Nephron (organoid): Measurements from ENCODE around the gene RIPK3.

Source experiments
- H3K27ac Mint-ChIP-seq, 3 experiments: 2 replicates each; pipeline ENCODE4 v1.8.0; 2020; ENCODE audit warnings: mixed read lengths in 3 of 3, mild to moderate bottlenecking in 2 of 3, moderate library complexity in 1 of 3
- H3K27me3 Mint-ChIP-seq: 2 replicates; pipeline ENCODE4 v1.8.0; 2021; ENCODE audit warnings: low read depth, mild to moderate bottlenecking, moderate library complexity, mixed read lengths
- H3K36me3 Mint-ChIP-seq: 2 replicates; pipeline ENCODE4 v1.8.0; 2020; ENCODE audit warnings: low read depth, mixed read lengths
- H3K4me1 Mint-ChIP-seq: 2 replicates; pipeline ENCODE4 v1.8.0; 2020; ENCODE audit warnings: mixed read lengths
- H3K4me3 Mint-ChIP-seq, 3 experiments: 2 replicates each; pipeline ENCODE4 v1.8.0; 2020; ENCODE audit warnings: mild to moderate bottlenecking in 3 of 3, mixed read lengths in 3 of 3, moderate library complexity in 2 of 3
- H3K9me3 Mint-ChIP-seq: 2 replicates; pipeline ENCODE4 v1.8.0; 2020; ENCODE audit warnings: mixed read lengths
- CTCF ChIP-seq, 3 experiments: fragments of 200-600 bp; sonication (generic); IDR thresholded peaks; one replicate each; pipeline ENCODE4 v1.5.0; 2021; ENCODE audit warnings: antibody characterized with exemption in 3 of 3; ENCODE audit not compliant: unreplicated experiment in 3 of 3

The RIPK3 gene

GRCh38 chr14:24300326-24300980 lies 39.3 kb downstream of the RIPK3 start:
- Mint-ChIP-seq H3K27me3 (no peaks in the 10 kb centered on the region), H3K27ac (peak overlapping the region in 2 of 3 experiments; percentile 45 to 86), H3K9me3 (no peaks in the 10 kb centered on the region), H3K36me3 (peaks cover 41% of the 10 kb centered on the region), H3K4me3 (peak overlapping the region; percentile 95 to 98 (median 95)), H3K4me1 (peaks cover 24% of the 10 kb centered on the region)
- TF ChIP-seq CTCF (IDR thresholded peaks at IDR 0.05; ENCODE audit: unreplicated experiment in 3 of 3), result no peak

GRCh38 chr14:24299255-24300191 lies 40.3 kb downstream of the RIPK3 start, which contains the start of the genes DHRS1 and NOP9:
DHRS1 (minus strand) TSS chr14:24299780; CDS start chr14:24299106, 674 bp downstream.
NOP9 (plus strand) TSS chr14:24299850; CDS start chr14:24299955, 105 bp downstream.
- peak within 1 kb of the TSS; percentile 78 to 94 (median 86) for H3K27ac Mint-ChIP-seq
- H3K9me3 Mint-ChIP-seq, result no peaks in the 10 kb centered on the region
- TF ChIP-seq CTCF (IDR thresholded peaks at IDR 0.05; ENCODE audit: unreplicated experiment in 3 of 3), result no peak
- peak within 1 kb of the TSS; percentile 95 to 98 (median 95) for H3K4me3 Mint-ChIP-seq
- peaks cover 24% of the 10 kb centered on the region for H3K4me1 Mint-ChIP-seq
- H3K36me3 Mint-ChIP-seq, result peaks cover 38% of the 10 kb centered on the region
- H3K27me3 Mint-ChIP-seq, result no peaks in the 10 kb centered on the region

GRCh38 chr14:24298892-24299254 lies 40.9 kb downstream of the RIPK3 start:
- no peaks in the 10 kb centered on the region for H3K9me3 Mint-ChIP-seq
- peak overlapping the region; percentile 78 to 94 (median 86) for H3K27ac Mint-ChIP-seq
- TF ChIP-seq CTCF (IDR thresholded peaks at IDR 0.05; ENCODE audit: unreplicated experiment in 3 of 3), result no peak
- peaks cover 33% of the 10 kb centered on the region for H3K36me3 Mint-ChIP-seq
- peak overlapping the region; percentile 95 to 98 (median 95) for H3K4me3 Mint-ChIP-seq
- H3K4me1 Mint-ChIP-seq, result peaks cover 24% of the 10 kb centered on the region
- no peaks in the 10 kb centered on the region for H3K27me3 Mint-ChIP-seq

GRCh38 chr14:24297190-24297964 lies 42.4 kb downstream of the RIPK3 start:
- TF ChIP-seq CTCF (IDR thresholded peaks at IDR 0.05; ENCODE audit: unreplicated experiment in 3 of 3), result peak; percentile 39 to 45 (median 45)
- H3K27me3 Mint-ChIP-seq, result no peaks in the 10 kb centered on the region
- no peaks in the 10 kb centered on the region for H3K9me3 Mint-ChIP-seq

GRCh38 chr14:24296341-24297157 lies 43.2 kb downstream of the RIPK3 start:
- no peaks in the 10 kb centered on the region for H3K9me3 Mint-ChIP-seq
- H3K36me3 Mint-ChIP-seq, result peaks cover 22% of the 10 kb centered on the region
- H3K27ac Mint-ChIP-seq, result peak overlapping the region in 1 of 3 experiments; percentile 38
- H3K27me3 Mint-ChIP-seq, result no peaks in the 10 kb centered on the region
- peak; percentile 53 to 72 (median 60) for TF ChIP-seq CTCF (IDR thresholded peaks at IDR 0.05; ENCODE audit: unreplicated experiment in 3 of 3)
- H3K4me3 Mint-ChIP-seq, result peak overlapping the region; percentile 30 to 63 (median 58)
- peaks cover 24% of the 10 kb centered on the region for H3K4me1 Mint-ChIP-seq

More at GRCh38 chr14:24297190-24297964, 42.4 kb downstream of the RIPK3 start:
- Mint-ChIP-seq H3K4me1 (peaks cover 24% of the 10 kb centered on the region), H3K36me3 (peaks cover 28% of the 10 kb centered on the region), H3K4me3 (peak overlapping the region; percentile 50 to 77 (median 63)), H3K27ac (peak overlapping the region in 2 of 3 experiments; percentile 1 to 10)
